ENCODE data around the gene AQP2.

DNA sequence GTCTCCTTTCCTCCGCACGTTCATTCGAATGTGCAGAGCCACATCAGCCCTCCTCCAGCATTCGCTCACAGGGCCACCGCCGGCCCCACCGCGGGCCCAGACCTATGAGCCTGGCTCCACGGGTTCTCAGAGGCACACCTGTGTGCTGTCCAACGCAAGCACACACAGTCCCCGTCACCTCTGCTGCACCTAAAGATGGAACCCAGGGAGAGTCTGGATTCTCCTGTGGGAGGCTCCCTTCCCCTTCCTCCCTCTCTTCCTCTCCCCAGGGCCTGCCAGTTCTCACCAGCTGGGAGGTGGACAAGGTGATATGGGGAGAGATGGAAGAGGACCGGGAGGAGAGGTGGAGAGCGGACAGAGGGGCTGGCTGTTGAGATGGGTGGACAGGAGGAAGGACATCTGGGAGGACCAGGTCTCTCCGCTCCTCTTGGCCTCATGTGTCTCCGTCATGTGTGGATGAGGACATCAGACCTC lies 17.3 kb downstream of the AQP2 start:
- TF ChIP-seq, protein P1, sequence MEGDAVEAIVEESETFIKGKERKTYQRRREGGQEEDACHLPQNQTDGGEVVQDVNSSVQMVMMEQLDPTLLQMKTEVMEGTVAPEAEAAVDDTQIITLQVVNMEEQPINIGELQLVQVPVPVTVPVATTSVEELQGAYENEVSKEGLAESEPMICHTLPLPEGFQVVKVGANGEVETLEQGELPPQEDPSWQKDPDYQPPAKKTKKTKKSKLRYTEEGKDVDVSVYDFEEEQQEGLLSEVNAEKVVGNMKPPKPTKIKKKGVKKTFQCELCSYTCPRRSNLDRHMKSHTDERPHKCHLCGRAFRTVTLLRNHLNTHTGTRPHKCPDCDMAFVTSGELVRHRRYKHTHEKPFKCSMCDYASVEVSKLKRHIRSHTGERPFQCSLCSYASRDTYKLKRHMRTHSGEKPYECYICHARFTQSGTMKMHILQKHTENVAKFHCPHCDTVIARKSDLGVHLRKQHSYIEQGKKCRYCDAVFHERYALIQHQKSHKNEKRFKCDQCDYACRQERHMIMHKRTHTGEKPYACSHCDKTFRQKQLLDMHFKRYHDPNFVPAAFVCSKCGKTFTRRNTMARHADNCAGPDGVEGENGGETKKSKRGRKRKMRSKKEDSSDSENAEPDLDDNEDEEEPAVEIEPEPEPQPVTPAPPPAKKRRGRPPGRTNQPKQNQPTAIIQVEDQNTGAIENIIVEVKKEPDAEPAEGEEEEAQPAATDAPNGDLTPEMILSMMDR (IDR thresholded peaks at IDR 0.05) = no peak
- TF ChIP-seq POLR2AphosphoS5 (IDR thresholded peaks at IDR 0.05; ENCODE audit: low read depth, low read length) (no peak), SIN3A (IDR thresholded peaks at IDR 0.05; ENCODE audit: borderline replicate concordance, insufficient read depth, low read depth, low read length) (no peak), TCF7L2 (IDR thresholded peaks at IDR 0.05; ENCODE audit: low read depth, low read length) (no peak)
- TF ChIP-seq, protein P2, sequence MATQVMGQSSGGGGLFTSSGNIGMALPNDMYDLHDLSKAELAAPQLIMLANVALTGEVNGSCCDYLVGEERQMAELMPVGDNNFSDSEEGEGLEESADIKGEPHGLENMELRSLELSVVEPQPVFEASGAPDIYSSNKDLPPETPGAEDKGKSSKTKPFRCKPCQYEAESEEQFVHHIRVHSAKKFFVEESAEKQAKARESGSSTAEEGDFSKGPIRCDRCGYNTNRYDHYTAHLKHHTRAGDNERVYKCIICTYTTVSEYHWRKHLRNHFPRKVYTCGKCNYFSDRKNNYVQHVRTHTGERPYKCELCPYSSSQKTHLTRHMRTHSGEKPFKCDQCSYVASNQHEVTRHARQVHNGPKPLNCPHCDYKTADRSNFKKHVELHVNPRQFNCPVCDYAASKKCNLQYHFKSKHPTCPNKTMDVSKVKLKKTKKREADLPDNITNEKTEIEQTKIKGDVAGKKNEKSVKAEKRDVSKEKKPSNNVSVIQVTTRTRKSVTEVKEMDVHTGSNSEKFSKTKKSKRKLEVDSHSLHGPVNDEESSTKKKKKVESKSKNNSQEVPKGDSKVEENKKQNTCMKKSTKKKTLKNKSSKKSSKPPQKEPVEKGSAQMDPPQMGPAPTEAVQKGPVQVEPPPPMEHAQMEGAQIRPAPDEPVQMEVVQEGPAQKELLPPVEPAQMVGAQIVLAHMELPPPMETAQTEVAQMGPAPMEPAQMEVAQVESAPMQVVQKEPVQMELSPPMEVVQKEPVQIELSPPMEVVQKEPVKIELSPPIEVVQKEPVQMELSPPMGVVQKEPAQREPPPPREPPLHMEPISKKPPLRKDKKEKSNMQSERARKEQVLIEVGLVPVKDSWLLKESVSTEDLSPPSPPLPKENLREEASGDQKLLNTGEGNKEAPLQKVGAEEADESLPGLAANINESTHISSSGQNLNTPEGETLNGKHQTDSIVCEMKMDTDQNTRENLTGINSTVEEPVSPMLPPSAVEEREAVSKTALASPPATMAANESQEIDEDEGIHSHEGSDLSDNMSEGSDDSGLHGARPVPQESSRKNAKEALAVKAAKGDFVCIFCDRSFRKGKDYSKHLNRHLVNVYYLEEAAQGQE (IDR thresholded peaks at IDR 0.05; ENCODE audit: insufficient read depth in 1 of 2, low read depth in 2 of 2, low read length in 1 of 2) = no peak

Measured in Panc1 (cell line).